GM23338 (cell line): Measurements from ENCODE around the gene SMCO2. TPM values are rescaled to one million over a fixed set of nuclear protein-coding genes. Genes with fewer than 3 reads are reported as not detected.

ENCODE experiments used
- ATAC-seq: fragments of 200-7000 bp; cut with Tn5 transposase; 3 replicates; pipeline ENCODE4 v1.9.1; 2020
- DNase-seq: peaks from one replicate; pipeline ENCODE4 v3.0.0-alpha.2; 2015; ENCODE audit warnings: low spot score
- H2AFZ ChIP-seq: fragments of 200-600 bp; sonication (generic); 2 replicates; pipeline ENCODE4 v1.8.0; 2016; ENCODE audit warnings: antibody characterized with exemption, mild to moderate bottlenecking, moderate library complexity
- H3F3A ChIP-seq: fragments of 200-600 bp; sonication (generic); replicated peaks from 2 replicates; pipeline ENCODE4 v1.8.0; 2017; ENCODE audit warnings: antibody characterized with exemption, mixed run types, low read depth
- H3K27ac ChIP-seq: fragments of 200-600 bp; sonication (generic); 2 replicates; pipeline ENCODE4 v1.6.1; 2016; ENCODE audit warnings: low read depth
- H3K27me3 ChIP-seq: fragments of 200-600 bp; sonication (generic); 2 replicates; pipeline ENCODE4 v1.8.0; 2016; ENCODE audit warnings: mild to moderate bottlenecking, mixed run types, moderate library complexity; ENCODE audit not compliant: insufficient read depth
- H3K36me3 ChIP-seq: fragments of 200-600 bp; sonication (generic); 2 replicates; pipeline ENCODE4 v1.8.0; 2016; ENCODE audit warnings: mild to moderate bottlenecking; ENCODE audit not compliant: insufficient read depth
- H3K4me1 ChIP-seq: fragments of 200-600 bp; sonication (generic); 2 replicates; pipeline ENCODE4 v1.8.0; 2016; ENCODE audit warnings: mild to moderate bottlenecking, moderate library complexity; ENCODE audit not compliant: insufficient read depth
- H3K4me2 ChIP-seq: fragments of 200-600 bp; sonication (generic); 2 replicates; pipeline ENCODE4 v1.7.1; 2017; ENCODE audit warnings: mixed run types
- H3K4me3 ChIP-seq: fragments of 200-600 bp; sonication (generic); 2 replicates; pipeline ENCODE4 v1.6.1; 2016; ENCODE audit warnings: mixed run types
- H3K79me2 ChIP-seq: fragments of 200-600 bp; sonication (generic); replicated peaks from 2 replicates; pipeline ENCODE4 v1.8.0; 2017; ENCODE audit warnings: mild to moderate bottlenecking; ENCODE audit not compliant: insufficient read depth
- H3K9me2 ChIP-seq: fragments of 200-600 bp; sonication (generic); 2 replicates; pipeline ENCODE4 v1.8.0; 2017; ENCODE audit not compliant: insufficient read depth
- H4K20me1 ChIP-seq: fragments of 200-600 bp; sonication (generic); replicated peaks from 2 replicates; pipeline ENCODE4 v1.8.0; 2017; ENCODE audit warnings: mild to moderate bottlenecking; ENCODE audit not compliant: insufficient read depth
- H3K27ac Mint-ChIP-seq: 2 replicates; pipeline ENCODE4 v1.8.0; 2020; ENCODE audit warnings: inconsistent platforms, mild to moderate bottlenecking, moderate library complexity, mixed read lengths
- H3K27me3 Mint-ChIP-seq: 3 replicates; pipeline ENCODE4 v1.8.0; 2022; ENCODE audit warnings: low read depth, mild to moderate bottlenecking, moderate library complexity, mixed read lengths, inconsistent platforms; ENCODE audit not compliant: insufficient read depth, poor library complexity
- H3K36me3 Mint-ChIP-seq: 3 replicates; pipeline ENCODE4 v1.8.0; 2021; ENCODE audit warnings: low read depth, mild to moderate bottlenecking, inconsistent platforms, moderate library complexity, mixed read lengths
- H3K4me1 Mint-ChIP-seq: 3 replicates; pipeline ENCODE4 v1.8.0; 2020; ENCODE audit warnings: mild to moderate bottlenecking, inconsistent platforms, mixed read lengths
- H3K4me3 Mint-ChIP-seq: 3 replicates; pipeline ENCODE4 v1.8.0; 2021; ENCODE audit warnings: moderate library complexity, mild to moderate bottlenecking, inconsistent platforms, mixed read lengths
- H3K9me3 Mint-ChIP-seq: 3 replicates; pipeline ENCODE4 v1.8.0; 2020; ENCODE audit warnings: moderate library complexity, mild to moderate bottlenecking, inconsistent platforms, mixed read lengths
- JUNB ChIP-seq: IDR thresholded peaks from one replicate; pipeline ENCODE4 v1.6.1; 2016; ENCODE audit warnings: antibody characterized with exemption; ENCODE audit not compliant: unreplicated experiment
- REST ChIP-seq: IDR thresholded peaks from one replicate; pipeline ENCODE4 v1.6.1; 2018; ENCODE audit warnings: antibody characterized with exemption; ENCODE audit not compliant: unreplicated experiment
- ZNF331 ChIP-seq: fragments of 250-450 bp; sonication (Bioruptor Pico); IDR thresholded peaks from 2 replicates; pipeline ENCODE4 v1.5.0; 2020; ENCODE audit warnings: low read depth, mild to moderate bottlenecking, moderate library complexity
- ZNF462 ChIP-seq: fragments of 250-450 bp; sonication (Bioruptor Pico); IDR thresholded peaks from 2 replicates; pipeline ENCODE4 v1.5.0; 2020; ENCODE audit warnings: mild to moderate bottlenecking, moderate library complexity
- polyA plus RNA-seq: library from polyadenylated mRNA; unstranded; fragments of >200 nt; fragmentation: Nextera tagmentation; extraction: Ambion mirVana; gene quantifications from 2 replicates; pipeline ENCODE4 v1.2.1, GENCODE V29; 2016
- total RNA-seq: library from RNA; depleted of rRNA; stranded (reverse); fragments of >200 nt; shearing (Covaris generic); gene quantifications from 2 replicates; pipeline ENCODE4 v1.2.3, GENCODE V29; 2014

SMCO2 gene
- total and polyA plus RNA-seq, 2 experiments from 2014 or later: 0.86 TPM; not detected in 1

- no peaks in the 10 kb centered on the region for H3K36me3 Mint-ChIP-seq
- no peaks in the 10 kb centered on the region for H4K20me1 ChIP-seq
- no peaks in the 10 kb centered on the region for H3K79me2 ChIP-seq
- no peak overlapping the region for H2AFZ ChIP-seq
- peaks cover 2% of the 10 kb centered on the region for H3K27me3 Mint-ChIP-seq
- H3K4me3 ChIP-seq: no peak overlapping the region
- no peak overlapping the region for H3K27ac Mint-ChIP-seq
- H3K9me2 ChIP-seq: no peaks in the 10 kb centered on the region
- peaks cover 5% of the 10 kb centered on the region; the same call in 1 of the 2 replicates for H3K4me1 ChIP-seq
- H3K4me3 Mint-ChIP-seq: no peak overlapping the region
- peaks cover 10% of the 10 kb centered on the region for H3K4me1 Mint-ChIP-seq
- no peak overlapping the region for H3K4me2 ChIP-seq
- DNase-seq: no peak
- no peaks in the 10 kb centered on the region for H3K36me3 ChIP-seq
- ATAC-seq: no peak
- no peak for TF ChIP-seq ZNF462 (CRISPR knock-in tag)
- H3F3A ChIP-seq: no peaks in the 10 kb centered on the region
- H3K27ac ChIP-seq: no peak overlapping the region
- H3K27me3 ChIP-seq: no peaks in the 10 kb centered on the region
- H3K9me3 Mint-ChIP-seq: peaks cover 4% of the 10 kb centered on the region; the same call in 1 of the 3 replicates
These were observed 1.2 kb downstream of the SMCO2 start for GRCh38 chr12:27447761-27448160.

- H3K9me2 ChIP-seq: no peaks in the 10 kb centered on the region
- H3K36me3 Mint-ChIP-seq: no peaks in the 10 kb centered on the region
- peaks cover 10% of the 10 kb centered on the region for H3K4me1 Mint-ChIP-seq
- no peak for DNase-seq
- no peaks in the 10 kb centered on the region for H3K79me2 ChIP-seq
- H3F3A ChIP-seq: no peaks in the 10 kb centered on the region
- no peaks in the 10 kb centered on the region for H3K27me3 ChIP-seq
- H3K36me3 ChIP-seq: no peaks in the 10 kb centered on the region
- H3K27ac Mint-ChIP-seq: no peak overlapping the region
- no peak overlapping the region for H2AFZ ChIP-seq
- H3K27ac ChIP-seq: no peak overlapping the region
- H3K4me2 ChIP-seq: no peak overlapping the region
- H3K4me3 Mint-ChIP-seq: no peak overlapping the region
- peaks cover 4% of the 10 kb centered on the region; the same call in 1 of the 3 replicates for H3K9me3 Mint-ChIP-seq
- no peaks in the 10 kb centered on the region for H4K20me1 ChIP-seq
- H3K4me3 ChIP-seq: no peak overlapping the region
- H3K27me3 Mint-ChIP-seq: peaks cover 2% of the 10 kb centered on the region
- H3K4me1 ChIP-seq: peaks cover 5% of the 10 kb centered on the region; the same call in 1 of the 2 replicates
- no peak for ATAC-seq
- TF ChIP-seq ZNF331 (no peak), REST (no peak), JUNB (no peak)
These were observed 2.5 kb downstream of the SMCO2 start for GRCh38 chr12:27449026-27449425.
